KOPT-K1 (cell line): Measurements from ENCODE around the gene WIPF2.

Experiments used
- H3K27ac ChIP-seq: fragments of 200-600 bp; sonication (generic); 2 replicates; pipeline ENCODE4 v1.5.1; 2016; ENCODE audit warnings: antibody characterized with exemption, mild to moderate bottlenecking, low read depth, low read length; ENCODE audit not compliant: poor library complexity, severe bottlenecking
- H3K36me3 ChIP-seq: fragments of 200-600 bp; sonication (generic); 2 replicates; pipeline ENCODE4 v1.5.1; 2017; ENCODE audit warnings: antibody characterized with exemption, mild to moderate bottlenecking, low read length, moderate library complexity; ENCODE audit not compliant: insufficient read depth
- H3K9me3 ChIP-seq: fragments of 200-600 bp; sonication (generic); 2 replicates; pipeline ENCODE4 v1.5.1; 2017; ENCODE audit warnings: antibody characterized with exemption, low read length, mild to moderate bottlenecking; ENCODE audit not compliant: insufficient read depth, poor library complexity, severe bottlenecking

Gene WIPF2

DNA sequence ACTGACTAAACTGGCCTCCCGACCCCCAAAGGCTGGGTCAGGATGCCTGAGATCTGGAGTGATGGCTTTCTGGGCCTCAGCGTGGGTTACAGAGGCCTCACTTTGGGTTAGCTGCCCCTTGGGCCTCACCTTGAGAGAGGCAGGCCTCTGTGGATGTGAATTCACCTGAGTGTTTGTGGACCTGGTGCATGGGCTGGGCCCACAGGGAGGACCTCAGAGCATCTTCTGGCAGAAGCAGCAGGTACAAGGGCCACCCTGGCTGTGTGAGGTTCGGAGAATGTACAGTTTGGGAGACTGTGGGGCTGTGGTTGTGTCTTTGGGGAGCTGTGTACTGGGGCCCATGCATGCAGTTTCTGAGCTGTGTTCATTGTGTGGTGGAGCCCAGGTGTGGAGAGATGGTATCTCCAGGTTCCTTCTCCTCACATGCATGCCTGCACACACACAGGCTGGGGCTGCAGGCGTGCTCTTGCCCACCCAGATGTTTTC is 108.2 kb downstream of the WIPF2 start:
- no peaks in the 10 kb centered on the region for H3K9me3 ChIP-seq
- peak overlapping the region; percentile 75 for H3K27ac ChIP-seq
- H3K36me3 ChIP-seq = no peaks in the 10 kb centered on the region

DNA sequence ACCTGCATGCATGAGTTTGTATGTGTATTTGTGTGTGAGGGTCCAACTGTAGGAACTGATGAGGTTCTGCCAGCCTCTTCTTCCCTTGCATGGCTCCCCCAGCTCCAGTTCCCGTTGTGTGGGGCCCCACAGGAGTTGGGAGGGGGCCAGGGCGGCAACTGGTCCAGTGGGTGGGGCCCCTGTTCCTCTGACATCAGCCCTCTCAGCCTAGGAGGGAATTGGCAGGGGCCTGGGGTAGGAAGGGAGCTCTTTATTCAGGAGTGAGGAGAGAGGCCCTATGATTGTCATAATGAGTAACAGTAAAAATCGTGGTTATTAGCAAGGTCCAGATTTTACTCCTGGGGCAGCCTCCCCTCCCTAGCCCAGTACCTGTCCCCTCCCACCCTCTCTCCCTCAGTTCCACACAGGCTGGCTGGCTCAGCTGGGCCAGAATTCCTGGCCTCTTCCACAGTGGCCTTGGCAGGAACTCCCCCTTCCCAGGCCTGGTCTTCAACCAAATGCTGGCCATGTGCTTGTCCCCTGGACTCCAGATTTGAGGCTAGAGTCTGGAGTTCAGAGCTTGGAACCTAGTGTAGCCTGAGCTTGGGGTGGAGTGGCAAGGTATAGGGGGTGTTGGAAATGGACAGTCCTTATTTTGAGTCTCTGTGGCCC is 108.8 kb downstream of the WIPF2 start:
- Histone ChIP-seq H3K36me3 (no peaks in the 10 kb centered on the region), H3K27ac (peak overlapping the region; percentile 75), H3K9me3 (no peaks in the 10 kb centered on the region)

DNA sequence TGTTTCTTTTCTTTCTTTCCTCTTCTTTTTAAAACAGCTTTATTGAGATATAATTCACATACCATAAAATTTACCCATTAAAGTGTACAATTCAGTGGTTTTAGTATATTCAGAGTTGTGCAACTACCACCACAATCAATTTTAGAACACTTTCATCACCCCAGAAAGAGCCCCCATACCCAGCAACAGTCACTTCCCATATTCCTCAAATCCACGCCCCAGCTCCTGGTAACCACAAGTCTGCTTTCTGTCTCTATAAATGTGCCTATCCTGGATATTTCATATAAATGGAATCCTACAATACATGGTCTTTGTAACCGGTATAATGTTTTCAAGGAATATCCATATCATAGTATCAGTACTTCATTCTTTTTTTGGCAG is 109.3 kb downstream of the WIPF2 start:
- H3K27ac ChIP-seq = peak overlapping the region; percentile 75
- no peaks in the 10 kb centered on the region for H3K9me3 ChIP-seq
- H3K36me3 ChIP-seq = no peaks in the 10 kb centered on the region

DNA sequence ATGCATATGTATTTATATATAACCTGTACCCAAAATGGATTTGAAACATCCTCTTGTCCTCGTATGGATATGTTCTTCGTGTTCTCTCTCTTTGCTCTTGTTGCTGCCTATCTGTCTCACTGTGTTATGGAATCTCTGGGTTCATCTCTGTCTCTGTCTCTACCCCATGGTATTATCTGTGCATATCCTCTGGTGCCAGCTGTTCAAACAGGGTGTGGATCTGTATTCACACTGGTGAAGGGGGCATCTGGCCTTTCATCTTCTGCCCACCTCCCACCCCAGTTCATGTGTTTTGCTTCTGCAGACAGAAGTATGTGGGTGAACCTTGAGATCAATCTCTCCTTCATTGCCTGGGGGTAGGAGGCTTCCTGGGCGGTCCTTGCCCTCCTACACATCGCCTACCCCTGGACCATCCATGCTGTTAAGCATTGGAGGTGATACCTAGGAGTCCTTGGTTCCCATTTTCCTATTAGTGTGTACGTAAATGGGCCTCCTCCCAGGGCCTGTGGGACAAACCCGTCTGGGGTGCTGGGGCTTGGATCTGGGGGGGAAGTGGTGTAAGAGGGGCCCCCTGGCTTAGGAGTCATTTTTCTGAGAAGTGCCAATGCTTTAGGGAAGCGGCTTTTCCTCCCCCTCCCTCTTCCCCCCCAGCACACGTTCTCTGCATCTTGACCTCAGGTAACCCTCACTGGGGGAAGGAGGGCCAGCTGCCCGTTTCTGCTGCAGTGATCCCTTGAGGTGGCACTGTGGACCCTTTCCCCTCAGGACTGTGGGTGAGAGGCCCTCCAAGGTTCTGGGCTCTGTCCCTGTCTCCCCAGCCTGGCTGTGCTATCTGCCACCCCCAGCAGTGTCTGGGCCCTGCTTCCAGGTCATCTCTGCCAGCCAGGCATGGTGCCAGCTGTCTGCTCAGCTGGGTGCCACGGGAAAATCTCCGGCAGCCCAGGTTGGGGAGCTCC is 111.0 kb downstream of the WIPF2 start:
- peak overlapping the region; percentile 65 for H3K27ac ChIP-seq

DNA sequence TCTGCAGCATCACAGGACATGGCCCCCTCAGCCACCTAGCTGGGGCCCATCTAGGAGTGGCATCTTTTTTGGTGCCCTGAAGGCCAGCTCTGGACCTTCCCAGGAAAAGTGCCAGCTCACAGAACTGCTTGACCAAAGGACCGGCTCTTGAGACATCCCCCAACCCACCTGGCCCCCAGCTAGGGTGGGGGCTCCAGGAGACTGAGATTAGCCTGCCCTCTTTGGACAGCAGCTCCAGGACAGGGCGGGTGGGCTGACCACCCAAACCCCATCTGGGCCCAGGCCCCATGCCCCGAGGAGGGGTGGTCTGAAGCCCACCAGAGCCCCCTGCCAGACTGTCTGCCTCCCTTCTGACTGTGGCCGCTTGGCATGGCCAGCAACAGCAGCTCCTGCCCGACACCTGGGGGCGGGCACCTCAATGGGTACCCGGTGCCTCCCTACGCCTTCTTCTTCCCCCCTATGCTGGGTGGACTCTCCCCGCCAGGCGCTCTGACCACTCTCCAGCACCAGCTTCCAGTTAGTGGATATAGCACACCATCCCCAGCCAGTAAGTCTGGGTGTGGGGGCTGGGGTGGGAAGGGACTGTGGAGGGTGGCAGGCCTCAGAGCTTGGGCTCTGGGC is 111.9 kb downstream of the WIPF2 start:
- Histone ChIP-seq H3K27ac (peak overlapping the region; percentile 65), H3K36me3 (no peaks in the 10 kb centered on the region)

More for the DNA sequence above, 111.0 kb downstream of the WIPF2 start:
- Histone ChIP-seq H3K9me3 (no peaks in the 10 kb centered on the region), H3K36me3 (no peaks in the 10 kb centered on the region)

DNA sequence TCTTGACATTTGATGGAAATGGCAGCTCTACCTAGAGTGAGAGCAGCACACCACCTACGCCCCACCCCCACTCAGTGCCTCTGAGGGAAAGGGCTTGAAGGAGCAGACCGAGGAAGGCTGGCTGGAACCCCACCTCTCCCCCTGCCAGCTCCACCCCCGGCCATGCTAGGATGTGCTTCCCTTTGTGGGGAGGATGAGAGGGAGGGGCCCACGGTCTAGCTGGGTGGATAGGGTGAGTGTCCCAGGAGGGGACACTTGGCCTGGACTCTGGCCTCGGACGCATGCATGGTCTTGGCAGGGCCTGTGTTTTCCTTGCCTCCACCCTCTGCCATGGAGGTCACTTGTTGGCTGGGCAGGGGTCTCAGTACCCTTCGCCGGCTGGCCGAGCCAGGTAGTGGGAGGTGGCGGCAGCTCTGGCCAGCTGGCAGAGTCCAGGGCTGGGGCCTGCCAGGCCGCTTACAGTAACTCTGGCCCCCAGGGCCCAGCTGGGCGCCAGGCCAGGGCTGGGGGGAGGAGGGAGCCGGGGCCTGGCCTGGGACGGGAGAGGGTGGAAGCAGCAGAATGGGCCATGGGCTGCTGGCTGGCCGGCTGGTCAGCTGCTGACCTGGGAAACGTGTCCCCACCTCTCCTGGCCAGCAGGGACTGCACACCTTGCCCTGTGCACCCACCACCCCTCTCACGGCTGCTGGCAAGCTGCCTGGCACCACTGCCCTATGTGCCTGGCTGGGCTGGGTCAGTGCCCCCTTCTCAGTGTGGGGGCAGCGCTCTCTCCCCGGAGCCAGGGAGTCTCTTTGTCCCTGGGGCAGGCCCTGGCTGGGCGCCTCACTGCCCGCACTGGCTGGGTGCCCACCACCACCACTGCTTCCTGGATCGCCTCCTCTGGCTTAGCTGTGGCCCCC is 112.9 kb downstream of the WIPF2 start:
- Histone ChIP-seq H3K27ac (peak overlapping the region; percentile 65), H3K36me3 (no peaks in the 10 kb centered on the region), H3K9me3 (no peaks in the 10 kb centered on the region)

More for the DNA sequence above, 111.9 kb downstream of the WIPF2 start:
- no peaks in the 10 kb centered on the region for H3K9me3 ChIP-seq
